SK-N-MC (cell line): ENCODE measurements around the gene ATP5ME.
"Not testable (repeated sequence)": the region's sequence is repeated elsewhere in the genome, so short reads cannot be mapped to it uniquely, and the experiment has no call there.

Experiments
- DNase-seq: peaks from one replicate; pipeline ENCODE4 v3.0.0-alpha.2; 2011; ENCODE audit warnings: low read depth, low spot score
- H3K27ac ChIP-seq: fragments of 200-600 bp; sonication (generic); 2 replicates; pipeline ENCODE4 v1.5.1; 2016; ENCODE audit warnings: mixed run types
- H3K36me3 ChIP-seq: fragments of 200-600 bp; sonication (generic); 2 replicates; pipeline ENCODE4 v1.6.1; 2017; ENCODE audit warnings: antibody characterized with exemption, low read length, mixed read lengths; ENCODE audit not compliant: insufficient read depth
- H3K4me3 ChIP-seq: fragments of 200-600 bp; sonication (generic); 2 replicates; pipeline ENCODE4 v1.5.1; 2016
- H3K9ac ChIP-seq: fragments of 200-600 bp; sonication (generic); 2 replicates; pipeline ENCODE4 v1.8.0; 2017; ENCODE audit warnings: mixed run types, mixed read lengths; ENCODE audit not compliant: insufficient read length
- H3K9me3 ChIP-seq: fragments of 200-600 bp; sonication (generic); 2 replicates; pipeline ENCODE4 v1.6.1; 2017; ENCODE audit warnings: low read depth, mild to moderate bottlenecking, antibody characterized with exemption, low read length, moderate library complexity, mixed read lengths
- EZH2 ChIP-seq: fragments of 200-600 bp; sonication (generic); IDR thresholded peaks from one replicate; pipeline ENCODE4 v1.6.1; 2017; ENCODE audit warnings: antibody characterized with exemption
- FOXP2 ChIP-seq: optimal IDR thresholded peaks from 2 replicates; pipeline ENCODE3; 2011; ENCODE audit warnings: mild to moderate bottlenecking, moderate library complexity; ENCODE audit not compliant: insufficient read depth; ENCODE audit errors: extremely low read length, control extremely low read depth
- POLR2AphosphoS5 ChIP-seq: IDR thresholded peaks from 2 replicates; pipeline ENCODE4 v1.6.1; 2012; ENCODE audit warnings: mild to moderate bottlenecking, low read depth, low read length, borderline replicate concordance

ATP5ME gene

DNA sequence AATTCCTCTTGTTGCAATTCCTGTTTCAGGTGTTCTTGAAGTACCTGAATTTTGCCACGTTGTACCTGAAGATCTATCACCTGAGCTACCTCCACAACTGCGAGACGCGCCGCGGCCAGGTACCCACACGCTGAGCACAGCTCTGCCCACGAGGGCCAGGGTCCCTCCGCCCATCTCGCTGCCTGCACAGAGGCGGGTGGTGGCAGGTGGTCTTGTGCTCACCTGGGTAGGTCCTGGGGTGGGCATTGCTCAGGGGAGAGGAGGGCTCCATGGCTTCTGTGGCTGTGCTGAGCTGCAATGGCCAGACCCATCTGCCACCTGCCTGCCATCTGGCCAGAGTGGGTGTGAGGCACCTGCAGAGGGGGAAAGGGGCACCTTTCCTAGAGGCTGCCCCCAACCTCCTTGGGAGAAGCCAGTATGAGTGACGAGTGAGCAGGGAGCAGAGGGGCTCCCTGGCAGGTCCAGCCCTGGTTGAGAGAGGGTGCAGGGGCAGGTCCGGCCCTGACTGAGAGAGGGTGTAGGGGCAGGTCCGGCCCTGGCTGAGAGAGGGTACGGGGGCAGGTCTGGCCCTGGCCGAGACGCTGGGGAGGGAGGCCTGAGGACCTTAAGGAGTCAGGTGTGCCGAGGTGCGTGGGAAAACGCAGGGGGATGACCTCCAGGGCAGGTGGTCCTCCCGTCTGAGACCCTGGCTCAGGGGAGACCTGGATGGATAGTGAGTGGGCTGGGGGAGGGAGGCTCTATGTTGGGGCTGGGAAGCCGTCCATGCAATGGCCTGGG, 38.0 kb downstream of the ATP5ME start:
- Histone ChIP-seq H3K36me3 (no peaks in the 10 kb centered on the region), H3K9ac (no peak overlapping the region), H3K27ac (no peak overlapping the region), H3K4me3 (no peak overlapping the region), H3K9me3 (no peaks in the 10 kb centered on the region)
- TF ChIP-seq EZH2, result no peak
- no peak for TF ChIP-seq POLR2AphosphoS5
- no peak for TF ChIP-seq FOXP2
- DNase-seq, result no peak

DNA sequence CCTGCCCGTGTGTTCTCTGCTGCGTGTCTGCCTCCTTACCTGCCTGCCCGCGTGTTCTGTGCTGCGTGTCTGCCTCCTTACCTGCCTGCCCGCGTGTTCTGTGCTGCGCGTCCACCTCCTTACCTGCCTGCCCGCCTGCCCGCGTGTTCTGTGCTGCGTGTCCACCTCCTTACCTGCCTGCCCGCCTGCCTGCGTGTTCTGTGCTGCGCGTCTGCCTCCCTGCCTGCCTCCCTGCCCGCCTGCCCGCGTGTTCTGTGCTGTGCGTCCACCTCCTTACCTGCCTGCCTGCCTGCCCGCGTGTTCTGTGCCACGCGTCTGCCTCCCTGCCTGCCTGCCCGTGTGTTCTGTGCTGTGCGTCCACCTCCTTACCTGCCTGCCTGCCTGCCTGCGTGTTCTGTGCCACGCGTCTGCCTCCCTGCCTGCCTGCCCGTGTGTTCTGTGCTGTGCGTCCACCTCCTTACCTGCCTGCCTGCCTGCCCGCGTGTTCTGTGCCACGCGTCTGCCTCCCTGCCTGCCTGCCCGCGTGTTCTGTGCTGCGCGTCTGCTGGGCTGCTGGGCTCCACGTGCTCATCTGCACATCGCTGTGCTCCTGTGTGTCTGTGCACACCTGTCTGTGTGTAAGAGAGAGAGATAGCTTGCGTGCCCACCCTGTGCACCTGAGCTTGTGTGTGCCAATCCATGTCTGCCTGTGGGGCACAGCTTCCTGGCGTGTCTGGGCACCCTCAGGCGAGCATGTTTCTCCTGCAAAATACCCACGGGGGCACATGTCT, 38.8 kb downstream of the ATP5ME start:
- H3K9me3 ChIP-seq, H3K27ac ChIP-seq, DNase-seq, H3K9ac ChIP-seq, H3K4me3 ChIP-seq, H3K36me3 ChIP-seq: not testable (repeated sequence)

DNA sequence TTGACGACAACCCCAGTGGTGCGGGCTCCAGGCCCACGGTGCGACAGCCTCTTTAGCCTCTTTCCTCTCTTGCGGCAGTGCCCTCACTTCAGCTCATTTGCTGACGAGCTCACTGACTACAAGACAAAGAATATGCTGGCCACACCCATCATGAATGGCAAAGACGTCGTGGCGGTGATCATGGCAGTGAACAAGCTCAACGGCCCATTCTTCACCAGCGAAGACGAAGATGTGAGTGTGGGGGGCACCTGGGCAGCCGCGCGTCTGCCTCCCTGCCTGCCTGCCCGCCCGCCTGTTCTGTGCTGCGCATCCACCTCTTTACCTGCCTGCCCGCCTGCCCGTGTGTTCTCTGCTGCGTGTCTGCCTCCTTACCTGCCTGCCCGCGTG, 39.5 kb downstream of the ATP5ME start:
- TF ChIP-seq FOXP2 (no peak), POLR2AphosphoS5 (no peak), EZH2 (no peak)
- H3K4me3 ChIP-seq, result no peak overlapping the region
- H3K27ac ChIP-seq, result no peak overlapping the region
- H3K36me3 ChIP-seq, result no peaks in the 10 kb centered on the region
- H3K9me3 ChIP-seq, result no peaks in the 10 kb centered on the region
- no peak overlapping the region for H3K9ac ChIP-seq
- DNase-seq, result no peak

DNA sequence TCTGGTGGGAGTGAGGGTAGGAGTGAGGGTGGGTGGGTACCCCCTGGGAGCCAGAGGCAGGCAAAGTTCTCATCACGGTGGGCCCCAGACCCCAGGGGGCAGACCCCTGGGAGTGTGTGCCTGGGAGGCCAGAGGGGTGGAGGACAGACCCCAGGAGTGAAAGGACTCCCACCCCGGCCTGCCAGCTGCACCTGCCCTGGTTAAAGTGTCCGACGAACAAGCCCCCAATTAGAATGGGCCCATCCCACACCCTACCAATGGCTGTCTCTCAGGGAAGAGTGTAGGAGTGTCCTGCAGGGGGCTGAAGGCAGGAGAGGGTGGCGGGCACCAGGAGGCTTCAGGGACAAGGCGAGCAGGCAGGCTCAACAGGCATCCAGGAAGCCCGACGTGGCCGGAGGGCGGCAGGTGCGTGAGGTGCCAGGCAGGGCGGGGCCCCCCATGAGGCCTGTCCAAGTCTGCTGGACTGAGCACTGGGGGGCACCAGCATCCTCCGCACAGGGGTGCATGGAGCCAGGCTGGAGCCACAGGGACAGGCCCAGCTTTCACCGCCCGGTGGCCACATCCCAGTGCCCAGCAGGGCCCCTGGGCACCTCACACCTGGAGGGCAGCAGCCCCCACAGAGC, 40.0 kb downstream of the ATP5ME start:
- Histone ChIP-seq H3K4me3 (no peak overlapping the region), H3K9me3 (no peaks in the 10 kb centered on the region), H3K9ac (no peak overlapping the region), H3K36me3 (no peaks in the 10 kb centered on the region), H3K27ac (no peak overlapping the region)
- DNase-seq, result no peak
- TF ChIP-seq POLR2AphosphoS5, result no peak
- TF ChIP-seq FOXP2, result no peak
- no peak for TF ChIP-seq EZH2

DNA sequence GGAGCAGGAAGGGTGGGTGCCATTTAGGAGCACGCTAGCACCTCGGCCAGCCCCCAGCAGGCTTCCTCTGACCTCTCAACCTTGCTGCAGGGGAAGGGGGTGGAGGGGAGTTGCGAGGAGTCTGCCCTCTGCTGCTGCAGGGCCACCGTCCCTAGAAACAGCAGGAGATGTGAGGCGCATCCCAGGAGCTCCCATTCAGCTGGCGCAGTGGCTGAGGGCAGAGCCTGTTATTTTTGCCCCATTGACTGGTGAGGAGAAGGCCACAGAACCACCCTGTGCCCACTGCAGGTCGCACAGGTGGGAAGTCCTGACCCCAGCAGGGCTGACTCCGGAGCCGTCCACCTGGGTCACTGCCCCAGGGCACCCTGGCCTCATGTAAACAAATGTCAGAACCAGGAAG, 40.7 kb downstream of the ATP5ME start:
- DNase-seq, result no peak

DNA sequence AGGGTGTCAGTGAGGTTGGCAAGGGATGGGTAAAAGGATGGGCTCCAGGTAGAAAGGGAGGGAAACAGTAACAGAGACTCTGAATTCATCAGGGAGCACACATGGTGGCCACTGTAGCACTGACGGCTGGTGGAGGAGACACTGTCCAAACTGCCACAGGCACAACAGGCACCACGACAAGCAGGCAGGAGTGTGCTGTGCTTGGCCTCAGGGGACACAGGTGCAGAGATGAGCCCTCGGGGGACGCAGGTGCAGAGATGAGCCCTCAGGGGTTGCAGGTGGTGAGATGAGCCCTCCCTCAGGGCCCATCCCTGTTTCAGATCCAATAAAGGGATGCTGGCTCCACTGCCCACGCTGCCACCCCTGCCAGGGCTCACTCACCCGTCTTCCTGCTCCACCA, 41.1 kb downstream of the ATP5ME start:
- DNase-seq, result no peak

More for the DNA sequence above, 40.7 kb downstream of the ATP5ME start:
- Histone ChIP-seq H3K27ac (no peak overlapping the region), H3K4me3 (no peak overlapping the region), H3K9ac (no peak overlapping the region), H3K9me3 (no peaks in the 10 kb centered on the region), H3K36me3 (no peaks in the 10 kb centered on the region)
- no peak for TF ChIP-seq FOXP2
- TF ChIP-seq POLR2AphosphoS5, result no peak
- no peak for TF ChIP-seq EZH2

DNA sequence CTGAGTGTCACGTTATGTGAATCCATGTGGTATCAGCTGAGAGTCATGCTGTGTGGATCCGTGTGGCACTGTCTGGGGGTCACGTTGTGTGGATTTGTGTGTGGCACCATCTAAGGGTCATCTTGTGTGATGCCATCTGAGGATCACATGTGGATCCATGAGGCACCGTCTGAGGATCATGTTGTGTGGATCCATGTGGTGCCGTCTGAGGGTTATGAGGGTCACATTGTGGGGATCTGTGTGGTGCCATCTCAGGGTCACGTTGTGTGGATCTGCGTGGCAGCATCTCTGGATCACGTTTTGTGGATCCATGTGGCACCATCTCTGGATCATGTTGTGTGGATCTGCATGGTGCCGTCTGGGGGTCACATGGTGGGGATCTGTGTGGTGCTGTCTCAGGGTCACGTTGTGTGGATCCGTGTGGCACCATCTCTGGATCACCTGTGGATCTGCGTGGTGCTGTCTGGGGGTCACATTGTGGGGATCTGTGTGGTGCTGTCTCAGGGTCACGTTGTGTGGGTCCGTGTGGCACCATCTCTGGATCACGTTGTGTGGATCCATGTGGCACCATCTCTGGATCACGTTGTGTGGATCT, 41.8 kb downstream of the ATP5ME start:
- DNase-seq, result no peak

More for the DNA sequence above, 41.1 kb downstream of the ATP5ME start:
- Histone ChIP-seq H3K36me3 (no peaks in the 10 kb centered on the region), H3K9ac (no peak overlapping the region), H3K27ac (no peak overlapping the region), H3K4me3 (no peak overlapping the region), H3K9me3 (no peaks in the 10 kb centered on the region)
- no peak for TF ChIP-seq POLR2AphosphoS5
- no peak for TF ChIP-seq FOXP2
- no peak for TF ChIP-seq EZH2

DNA sequence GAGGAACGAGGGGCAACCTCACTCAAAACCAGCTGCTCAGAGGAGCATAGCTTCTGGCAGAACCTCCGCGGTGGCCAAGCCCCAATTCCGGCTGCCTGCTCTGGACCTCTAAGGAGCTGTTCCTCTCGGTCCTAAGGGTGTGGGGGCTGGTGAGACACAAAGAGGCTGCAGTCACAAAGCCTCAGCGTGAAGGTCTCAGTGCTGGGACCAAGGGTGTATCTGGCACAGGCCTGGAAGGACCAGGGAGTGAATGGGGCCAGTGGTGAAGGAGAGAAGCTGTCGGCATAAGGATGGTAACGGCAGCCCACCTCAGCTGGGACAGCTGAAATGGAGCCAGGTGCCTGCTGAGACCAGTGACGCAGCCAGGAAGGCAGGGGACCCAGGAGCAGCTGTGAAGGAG, 43.4 kb downstream of the ATP5ME start:
- no peak overlapping the region for H3K27ac ChIP-seq
- TF ChIP-seq POLR2AphosphoS5, result no peak
- no peak for TF ChIP-seq FOXP2
- TF ChIP-seq EZH2, result no peak
- H3K4me3 ChIP-seq, result no peak overlapping the region
- no peak overlapping the region for H3K9ac ChIP-seq
- H3K9me3 ChIP-seq, result no peaks in the 10 kb centered on the region
- DNase-seq, result no peak
- H3K36me3 ChIP-seq, result no peaks in the 10 kb centered on the region

More for the DNA sequence above, 41.8 kb downstream of the ATP5ME start:
- no peak for TF ChIP-seq POLR2AphosphoS5
- no peak for TF ChIP-seq EZH2
- no peak for TF ChIP-seq FOXP2
- H3K4me3 ChIP-seq, result no peak overlapping the region
- no peak overlapping the region for H3K9ac ChIP-seq
- H3K27ac ChIP-seq, result no peak overlapping the region
- no peaks in the 10 kb centered on the region for H3K36me3 ChIP-seq
- no peaks in the 10 kb centered on the region for H3K9me3 ChIP-seq

DNA sequence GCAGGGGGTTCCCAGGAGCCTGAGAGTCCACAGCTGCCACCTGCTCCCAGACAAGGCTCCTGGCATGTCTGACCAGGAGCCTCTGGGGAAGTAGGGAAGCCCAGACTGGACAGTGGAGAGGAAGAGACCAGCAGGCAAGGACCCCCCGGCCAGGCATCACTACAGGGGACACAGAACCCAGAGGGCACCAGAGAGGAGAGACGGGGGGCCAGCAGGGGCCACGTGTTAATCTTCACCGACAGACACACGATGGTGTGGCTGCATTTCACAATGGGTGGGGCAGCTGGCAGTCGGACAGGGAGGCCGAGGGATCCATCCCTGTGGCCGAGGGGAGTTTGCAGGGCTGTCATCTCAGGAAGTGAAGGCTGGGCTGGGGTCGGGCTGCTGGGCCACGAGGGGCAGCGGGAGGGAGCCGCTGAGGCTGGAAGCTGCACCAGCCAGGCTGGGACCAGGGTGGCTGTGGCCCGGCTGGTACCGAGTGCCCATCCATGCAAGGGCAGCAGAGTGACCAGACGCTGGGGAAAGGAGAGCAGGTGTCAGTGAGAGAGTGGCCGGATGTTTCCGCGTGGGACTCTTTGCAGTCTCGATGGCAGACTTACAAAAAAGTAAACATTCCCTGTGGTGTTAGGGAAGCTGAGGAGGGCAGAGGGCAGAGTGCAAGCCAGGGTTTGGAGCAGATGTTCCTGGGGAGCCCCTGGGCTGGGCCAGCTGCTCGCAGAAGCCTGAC, 44.0 kb downstream of the ATP5ME start:
- H3K4me3 ChIP-seq, result no peak overlapping the region
- TF ChIP-seq FOXP2 (no peak), POLR2AphosphoS5 (no peak), EZH2 (no peak)
- no peak overlapping the region for H3K9ac ChIP-seq
- H3K9me3 ChIP-seq, result no peaks in the 10 kb centered on the region
- no peak for DNase-seq
- H3K27ac ChIP-seq, result no peak overlapping the region
- H3K36me3 ChIP-seq, result no peaks in the 10 kb centered on the region
